IPS-11a (cell line): Measurements from ENCODE around the gene INSL4.

ENCODE experiments used
- H3K4me3 ChIP-seq: one replicate; pipeline ENCODE4 v1.5.1; 2013; ENCODE audit warnings: low read depth, low read length, control low read depth

INSL4 gene

GRCh38 chr9:5231212-5231611 lies at the start of gene INSL4:
Gene INSL4, plus strand, starts transcription at chr9:5231419. Its CDS starts 105 bp downstream, at chr9:5231524.
- no peak within 1 kb of the TSS for H3K4me3 ChIP-seq

- H3K4me3 ChIP-seq: no peak overlapping the region
These were observed 46.4 kb upstream of the INSL4 start for GRCh38 chr9:5184776-5185175.

GRCh38 chr9:5185220-5185840 lies 45.9 kb upstream of the INSL4 start, which contains the start of gene INSL6:
Gene INSL6, minus strand, starts transcription at chr9:5185639. Its CDS starts 37 bp downstream, at chr9:5185602.
- H3K4me3 ChIP-seq: no peak within 1 kb of the TSS

GRCh38 chr9:5186416-5187169 lies 44.6 kb upstream of the INSL4 start:
- H3K4me3 ChIP-seq: no peak overlapping the region

GRCh38 chr9:5188060-5188984 lies 42.9 kb upstream of the INSL4 start:
- no peak overlapping the region for H3K4me3 ChIP-seq

- no peak overlapping the region for H3K4me3 ChIP-seq
These were observed 39.2 kb upstream of the INSL4 start for GRCh38 chr9:5191985-5192384.

- H3K4me3 ChIP-seq: no peak overlapping the region
These were observed 37.9 kb upstream of the INSL4 start for GRCh38 chr9:5193345-5193744.

- no peak overlapping the region for H3K4me3 ChIP-seq
These were observed 35.8 kb upstream of the INSL4 start for GRCh38 chr9:5195463-5195862.

- H3K4me3 ChIP-seq: no peak overlapping the region
These were observed 26.1 kb upstream of the INSL4 start for GRCh38 chr9:5205071-5205470.

- no peak overlapping the region for H3K4me3 ChIP-seq
These were observed 665 bp upstream of the INSL4 start for GRCh38 chr9:5230554-5230953.

GRCh38 chr9:5263351-5264218 lies 32.4 kb downstream of the INSL4 start:
- H3K4me3 ChIP-seq: no peak overlapping the region

- H3K4me3 ChIP-seq: no peak overlapping the region
These were observed 33.0 kb downstream of the INSL4 start for GRCh38 chr9:5264219-5264595.

- no peak overlapping the region for H3K4me3 ChIP-seq
These were observed 34.7 kb downstream of the INSL4 start for GRCh38 chr9:5265939-5266338.

- no peak overlapping the region for H3K4me3 ChIP-seq
These were observed 38.1 kb downstream of the INSL4 start for GRCh38 chr9:5269249-5269715.

GRCh38 chr9:5274770-5275169 lies 43.6 kb downstream of the INSL4 start:
- no peak overlapping the region for H3K4me3 ChIP-seq

- no peak overlapping the region for H3K4me3 ChIP-seq
These were observed 47.3 kb downstream of the INSL4 start for GRCh38 chr9:5278486-5278885.
